A375 (cell line): ENCODE data around the gene DENND5A. TPM values are rescaled to one million over a fixed set of nuclear protein-coding genes. Genes with fewer than 3 reads are reported as not detected.

Experiments
- small RNA-seq: library from RNA; depleted of rRNA; stranded (forward); fragments of <200 nt; gene quantifications from one replicate; pipeline ENCODE3, GENCODE V24; 2014
- total RNA-seq: library from RNA; depleted of rRNA; stranded (reverse); fragments of >200 nt; shearing (Covaris generic); gene quantifications from 2 replicates; pipeline ENCODE4 v1.2.3, GENCODE V29; 2014; rRNA removed

The DENND5A gene
- 42.4 and 45.8 TPM in 2 replicates for total RNA-seq

DNA sequence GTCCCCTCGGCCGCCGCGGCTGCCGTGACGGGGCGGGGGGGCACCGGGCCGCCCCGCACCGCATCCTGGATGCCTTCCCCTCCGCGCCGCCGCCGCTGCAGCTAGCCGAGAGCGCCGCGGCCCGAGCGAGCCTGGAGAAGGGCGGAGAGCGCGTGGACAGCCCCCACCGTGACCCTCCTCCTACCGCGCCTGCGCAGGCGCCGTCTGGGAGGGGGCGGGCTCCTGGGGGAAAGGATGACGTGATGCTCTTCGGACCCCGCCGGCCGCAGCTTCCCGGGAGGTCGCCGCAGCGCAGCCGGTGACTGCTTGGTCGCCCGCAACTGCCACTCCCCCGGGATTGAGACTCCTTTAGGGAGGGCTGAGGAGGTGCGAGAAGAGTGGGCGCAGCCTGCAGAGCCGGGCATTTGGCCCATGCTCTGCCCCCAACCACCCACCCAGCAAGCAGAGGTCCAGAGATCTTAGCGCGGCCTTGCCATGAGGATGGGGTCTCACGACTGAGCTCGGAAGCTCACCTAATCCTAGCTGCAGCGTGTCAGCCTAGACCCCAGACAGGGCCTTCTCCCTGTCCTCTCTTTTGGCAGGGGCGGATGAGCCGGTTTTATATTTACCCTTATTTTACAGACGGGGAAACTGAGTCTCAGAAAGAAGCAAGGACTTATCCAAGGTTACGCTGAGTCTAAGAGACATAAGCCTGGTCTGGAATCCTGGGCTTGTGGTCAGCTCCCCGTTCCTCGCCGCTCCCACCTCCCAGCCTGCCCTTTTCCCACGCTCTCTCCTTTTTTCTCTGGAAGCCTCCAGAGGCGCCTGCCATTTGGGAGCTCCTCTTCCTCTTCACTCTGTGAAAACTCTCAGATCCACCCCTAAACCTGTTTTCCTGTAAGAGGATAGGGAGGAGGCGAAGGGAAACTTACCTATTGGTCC, at the start of gene DENND5A:
Gene DENND5A (minus strand): TSS at position 140 of the 921 bp plus-strand sequence. CDS start 281 bp downstream, outside the sequence.

DNA sequence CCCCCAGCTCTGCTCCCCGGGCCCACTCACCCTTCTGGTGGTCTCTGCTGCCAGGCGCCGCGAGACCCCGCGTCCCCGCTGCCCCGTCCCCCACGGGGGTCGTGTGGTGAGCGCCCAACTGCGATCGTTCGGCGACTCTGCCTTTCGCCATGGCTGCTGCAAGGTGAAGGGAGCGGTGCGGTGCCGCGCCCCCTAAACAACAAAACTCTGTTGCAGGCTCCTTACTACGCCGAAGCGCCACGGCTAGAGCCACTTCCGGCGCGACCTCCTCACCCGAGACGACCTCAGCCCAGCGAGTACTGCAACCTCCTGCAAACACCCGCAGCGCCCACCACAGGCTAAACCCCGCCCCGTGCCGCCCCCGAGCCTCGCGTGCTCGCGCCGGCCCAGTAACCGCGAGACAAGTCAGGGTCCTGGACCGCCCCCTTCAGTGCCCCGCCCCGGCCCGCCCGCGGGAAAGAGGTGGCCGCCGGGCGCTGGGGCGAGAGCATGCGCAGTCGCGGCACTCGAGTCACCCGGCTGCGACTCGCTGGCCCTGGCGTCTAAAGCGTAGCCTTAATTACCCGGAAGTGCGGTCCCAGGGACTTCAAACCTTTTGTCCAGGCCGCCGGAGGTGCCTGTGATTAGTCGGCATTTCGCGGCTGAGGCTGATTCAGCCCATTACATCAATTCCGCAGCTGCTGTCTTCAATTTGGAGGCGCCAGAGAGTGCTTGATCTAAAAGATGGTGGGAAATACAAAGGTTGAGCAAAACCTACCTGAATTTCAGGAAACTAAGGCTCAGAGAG, 49.3 kb upstream of the DENND5A start, which contains the start of gene TMEM41B:
Gene TMEM41B (minus strand): TSS at position 303 of the 787 bp plus-strand sequence. CDS start 152 bp downstream, at position 151.

DNA sequence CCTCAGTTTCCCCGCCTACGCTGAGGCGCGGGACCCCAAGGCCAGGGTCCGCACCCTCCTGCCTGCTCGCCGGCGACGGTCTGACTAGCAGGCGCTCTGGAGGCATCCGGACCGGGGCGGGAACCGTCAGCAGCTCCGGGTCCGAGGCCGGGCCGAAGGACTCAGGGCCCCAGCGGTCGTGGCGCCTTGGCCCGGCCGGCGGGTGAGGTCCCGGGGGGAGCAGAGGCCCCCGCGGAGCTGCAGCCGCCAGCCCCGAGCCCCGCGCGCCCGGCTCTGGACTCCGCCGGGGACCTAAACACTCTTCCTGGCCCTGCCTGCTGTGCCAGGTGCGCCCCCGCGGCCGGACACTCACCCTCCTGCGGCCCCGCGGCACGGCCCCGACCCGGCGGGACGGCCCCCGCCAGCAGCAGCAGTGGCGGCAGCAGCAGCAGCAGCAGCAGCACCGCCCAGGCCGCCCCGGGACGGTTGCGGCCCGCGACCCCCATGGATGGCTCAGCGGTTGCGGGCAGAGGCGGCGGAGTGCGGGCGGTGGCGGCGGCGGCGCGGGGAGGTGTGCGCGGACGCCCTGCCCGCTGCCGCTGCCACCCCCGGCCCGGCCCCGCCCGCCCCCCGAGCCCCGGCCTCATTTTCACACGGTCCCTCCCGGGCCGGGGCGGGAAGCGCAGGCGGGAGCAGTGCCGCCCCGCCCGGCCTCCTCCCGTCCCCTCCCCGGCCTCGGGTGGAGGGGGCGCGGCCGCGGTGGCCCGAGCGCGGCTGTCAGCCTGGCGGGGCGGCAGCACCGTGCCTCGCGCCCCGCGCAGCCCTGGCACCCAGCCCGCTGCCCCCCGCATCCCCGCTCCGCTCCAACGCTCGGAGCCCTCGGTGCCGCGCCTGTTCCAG, 173.9 kb downstream of the DENND5A start, which contains the start of gene SCUBE2:
Gene SCUBE2 (minus strand): TSS at position 556 of the 879 bp plus-strand sequence. CDS start 71 bp downstream, at position 485.

Small RNA genes within 50 kb of the gene (small RNA-seq; reads per million reads assigned to genes)
- gene MIR5691 (not detected), gene RF00017 (not detected)

Other genes with a start within 250 kb of the DENND5A start
- gene SCUBE2, start 173.8 kb downstream of the DENND5A start, total RNA-seq = not detected in 2 replicates
- gene TMEM41B, start 49.2 kb upstream of the DENND5A start, total RNA-seq = 40.9 and 49.0 TPM in 2 replicates
- gene IPO7, start 119.3 kb upstream of the DENND5A start, total RNA-seq = 65.6 and 67.1 TPM in 2 replicates
- gene ZNF143, start 195.7 kb upstream of the DENND5A start, total RNA-seq = 15.7 and 15.8 TPM in 2 replicates